ENCODE results near the gene B3GNT2. TPM values are rescaled to one million over a fixed set of nuclear protein-coding genes. Genes with fewer than 3 reads are reported as not detected.
A peak's percentile ranks its signal among the peaks of the same experiment; 100 is the strongest.

Gene B3GNT2
- total RNA-seq, 1 experiment from 2014 or later: 32.2 TPM

DNA sequence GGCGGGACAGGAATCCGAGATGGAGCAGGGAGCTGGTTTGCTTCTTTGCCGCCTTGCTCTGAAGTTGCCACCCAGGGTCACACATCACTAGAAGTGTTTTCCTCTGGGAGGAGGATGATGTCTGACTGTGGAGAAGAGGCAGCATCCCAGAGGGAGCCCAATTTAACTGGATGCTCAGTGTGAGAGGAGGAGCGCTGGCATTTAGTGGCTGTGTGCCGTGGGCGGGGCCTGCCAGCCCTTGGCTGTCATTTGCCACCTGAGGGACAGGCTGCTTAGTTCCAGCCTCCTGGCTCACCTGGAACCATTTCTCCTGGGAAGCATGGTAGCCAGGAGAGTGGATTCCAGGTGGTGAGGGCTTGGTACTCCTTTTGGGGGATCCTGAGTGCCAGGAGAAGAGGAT is 9.6 kb downstream of the B3GNT2 start:
- ChIA-PET CTCF (interaction anchor here (1.1 kb wide), 1 partner anchor 92 kb away, joined by 4 read pairs; no protein-coding TSS in a partner anchor), POLR2A (no interaction called here)
- Mint-ChIP-seq H3K4me3 (no peak overlapping the region), H3K9me3 (no peaks in the 10 kb centered on the region), H3K4me1 (peaks cover 84% of the 10 kb centered on the region), H3K27ac (no peak overlapping the region), H3K36me3 (no peaks in the 10 kb centered on the region), H3K27me3 (ENCODE audit: low read depth) (no peaks in the 10 kb centered on the region)
- ATAC-seq: peak; percentile 40
- DNase-seq (ENCODE audit: low spot score): no peak
- TF ChIP-seq, protein P1, sequence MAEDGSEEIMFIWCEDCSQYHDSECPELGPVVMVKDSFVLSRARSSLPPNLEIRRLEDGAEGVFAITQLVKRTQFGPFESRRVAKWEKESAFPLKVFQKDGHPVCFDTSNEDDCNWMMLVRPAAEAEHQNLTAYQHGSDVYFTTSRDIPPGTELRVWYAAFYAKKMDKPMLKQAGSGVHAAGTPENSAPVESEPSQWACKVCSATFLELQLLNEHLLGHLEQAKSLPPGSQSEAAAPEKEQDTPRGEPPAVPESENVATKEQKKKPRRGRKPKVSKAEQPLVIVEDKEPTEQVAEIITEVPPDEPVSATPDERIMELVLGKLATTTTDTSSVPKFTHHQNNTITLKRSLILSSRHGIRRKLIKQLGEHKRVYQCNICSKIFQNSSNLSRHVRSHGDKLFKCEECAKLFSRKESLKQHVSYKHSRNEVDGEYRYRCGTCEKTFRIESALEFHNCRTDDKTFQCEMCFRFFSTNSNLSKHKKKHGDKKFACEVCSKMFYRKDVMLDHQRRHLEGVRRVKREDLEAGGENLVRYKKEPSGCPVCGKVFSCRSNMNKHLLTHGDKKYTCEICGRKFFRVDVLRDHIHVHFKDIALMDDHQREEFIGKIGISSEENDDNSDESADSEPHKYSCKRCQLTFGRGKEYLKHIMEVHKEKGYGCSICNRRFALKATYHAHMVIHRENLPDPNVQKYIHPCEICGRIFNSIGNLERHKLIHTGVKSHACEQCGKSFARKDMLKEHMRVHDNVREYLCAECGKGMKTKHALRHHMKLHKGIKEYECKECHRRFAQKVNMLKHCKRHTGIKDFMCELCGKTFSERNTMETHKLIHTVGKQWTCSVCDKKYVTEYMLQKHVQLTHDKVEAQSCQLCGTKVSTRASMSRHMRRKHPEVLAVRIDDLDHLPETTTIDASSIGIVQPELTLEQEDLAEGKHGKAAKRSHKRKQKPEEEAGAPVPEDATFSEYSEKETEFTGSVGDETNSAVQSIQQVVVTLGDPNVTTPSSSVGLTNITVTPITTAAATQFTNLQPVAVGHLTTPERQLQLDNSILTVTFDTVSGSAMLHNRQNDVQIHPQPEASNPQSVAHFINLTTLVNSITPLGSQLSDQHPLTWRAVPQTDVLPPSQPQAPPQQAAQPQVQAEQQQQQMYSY (CRISPR knock-in tag; IDR thresholded peaks at IDR 0.05): peak; percentile 45
- TF ChIP-seq, protein P2, sequence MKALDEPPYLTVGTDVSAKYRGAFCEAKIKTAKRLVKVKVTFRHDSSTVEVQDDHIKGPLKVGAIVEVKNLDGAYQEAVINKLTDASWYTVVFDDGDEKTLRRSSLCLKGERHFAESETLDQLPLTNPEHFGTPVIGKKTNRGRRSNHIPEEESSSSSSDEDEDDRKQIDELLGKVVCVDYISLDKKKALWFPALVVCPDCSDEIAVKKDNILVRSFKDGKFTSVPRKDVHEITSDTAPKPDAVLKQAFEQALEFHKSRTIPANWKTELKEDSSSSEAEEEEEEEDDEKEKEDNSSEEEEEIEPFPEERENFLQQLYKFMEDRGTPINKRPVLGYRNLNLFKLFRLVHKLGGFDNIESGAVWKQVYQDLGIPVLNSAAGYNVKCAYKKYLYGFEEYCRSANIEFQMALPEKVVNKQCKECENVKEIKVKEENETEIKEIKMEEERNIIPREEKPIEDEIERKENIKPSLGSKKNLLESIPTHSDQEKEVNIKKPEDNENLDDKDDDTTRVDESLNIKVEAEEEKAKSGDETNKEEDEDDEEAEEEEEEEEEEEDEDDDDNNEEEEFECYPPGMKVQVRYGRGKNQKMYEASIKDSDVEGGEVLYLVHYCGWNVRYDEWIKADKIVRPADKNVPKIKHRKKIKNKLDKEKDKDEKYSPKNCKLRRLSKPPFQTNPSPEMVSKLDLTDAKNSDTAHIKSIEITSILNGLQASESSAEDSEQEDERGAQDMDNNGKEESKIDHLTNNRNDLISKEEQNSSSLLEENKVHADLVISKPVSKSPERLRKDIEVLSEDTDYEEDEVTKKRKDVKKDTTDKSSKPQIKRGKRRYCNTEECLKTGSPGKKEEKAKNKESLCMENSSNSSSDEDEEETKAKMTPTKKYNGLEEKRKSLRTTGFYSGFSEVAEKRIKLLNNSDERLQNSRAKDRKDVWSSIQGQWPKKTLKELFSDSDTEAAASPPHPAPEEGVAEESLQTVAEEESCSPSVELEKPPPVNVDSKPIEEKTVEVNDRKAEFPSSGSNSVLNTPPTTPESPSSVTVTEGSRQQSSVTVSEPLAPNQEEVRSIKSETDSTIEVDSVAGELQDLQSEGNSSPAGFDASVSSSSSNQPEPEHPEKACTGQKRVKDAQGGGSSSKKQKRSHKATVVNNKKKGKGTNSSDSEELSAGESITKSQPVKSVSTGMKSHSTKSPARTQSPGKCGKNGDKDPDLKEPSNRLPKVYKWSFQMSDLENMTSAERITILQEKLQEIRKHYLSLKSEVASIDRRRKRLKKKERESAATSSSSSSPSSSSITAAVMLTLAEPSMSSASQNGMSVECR (CRISPR knock-in tag; IDR thresholded peaks at IDR 0.05; ENCODE audit: borderline replicate concordance): peak; percentile 28; the same call in 1 of the 2 replicates
- TF ChIP-seq, protein P3, sequence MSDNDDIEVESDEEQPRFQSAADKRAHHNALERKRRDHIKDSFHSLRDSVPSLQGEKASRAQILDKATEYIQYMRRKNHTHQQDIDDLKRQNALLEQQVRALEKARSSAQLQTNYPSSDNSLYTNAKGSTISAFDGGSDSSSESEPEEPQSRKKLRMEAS (CRISPR knock-in tag; IDR thresholded peaks at IDR 0.05): no peak

DNA sequence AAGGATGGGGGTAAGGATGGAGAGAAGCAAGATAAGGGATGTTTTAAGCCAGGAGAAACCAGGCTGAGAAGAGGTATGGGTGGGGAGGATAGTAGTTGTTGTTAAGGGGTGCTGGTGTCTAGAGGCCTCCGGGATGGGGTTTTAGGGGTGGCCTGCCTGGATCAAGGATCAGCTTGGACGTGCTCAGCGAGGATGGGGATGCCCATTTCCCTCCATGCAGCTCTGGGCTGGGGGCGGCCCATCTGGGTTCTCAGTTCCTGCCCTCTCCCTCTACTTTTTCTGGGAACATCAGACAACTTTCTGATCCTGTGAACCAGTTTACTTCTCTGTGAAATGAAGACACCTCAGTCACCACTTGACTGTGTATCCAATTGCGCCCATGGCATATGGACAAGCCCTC is 10.1 kb downstream of the B3GNT2 start:
- DNase-seq (ENCODE audit: low spot score) (no peak), ATAC-seq (no peak)
- TF ChIP-seq, protein P3 (CRISPR knock-in tag; IDR thresholded peaks at IDR 0.05): no peak
- TF ChIP-seq CREB1 (CRISPR knock-in tag; IDR thresholded peaks at IDR 0.05) (no peak), OVOL2 (CRISPR knock-in tag; IDR thresholded peaks at IDR 0.05; ENCODE audit: borderline replicate concordance) (no peak), SOX15 (CRISPR knock-in tag; IDR thresholded peaks at IDR 0.05) (no peak)
- TF ChIP-seq, protein P4, sequence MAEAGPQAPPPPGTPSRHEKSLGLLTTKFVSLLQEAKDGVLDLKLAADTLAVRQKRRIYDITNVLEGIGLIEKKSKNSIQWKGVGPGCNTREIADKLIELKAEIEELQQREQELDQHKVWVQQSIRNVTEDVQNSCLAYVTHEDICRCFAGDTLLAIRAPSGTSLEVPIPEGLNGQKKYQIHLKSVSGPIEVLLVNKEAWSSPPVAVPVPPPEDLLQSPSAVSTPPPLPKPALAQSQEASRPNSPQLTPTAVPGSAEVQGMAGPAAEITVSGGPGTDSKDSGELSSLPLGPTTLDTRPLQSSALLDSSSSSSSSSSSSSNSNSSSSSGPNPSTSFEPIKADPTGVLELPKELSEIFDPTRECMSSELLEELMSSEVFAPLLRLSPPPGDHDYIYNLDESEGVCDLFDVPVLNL (CRISPR knock-in tag; IDR thresholded peaks at IDR 0.05; ENCODE audit: borderline replicate concordance, low read depth): no peak
- TF ChIP-seq, protein P5, sequence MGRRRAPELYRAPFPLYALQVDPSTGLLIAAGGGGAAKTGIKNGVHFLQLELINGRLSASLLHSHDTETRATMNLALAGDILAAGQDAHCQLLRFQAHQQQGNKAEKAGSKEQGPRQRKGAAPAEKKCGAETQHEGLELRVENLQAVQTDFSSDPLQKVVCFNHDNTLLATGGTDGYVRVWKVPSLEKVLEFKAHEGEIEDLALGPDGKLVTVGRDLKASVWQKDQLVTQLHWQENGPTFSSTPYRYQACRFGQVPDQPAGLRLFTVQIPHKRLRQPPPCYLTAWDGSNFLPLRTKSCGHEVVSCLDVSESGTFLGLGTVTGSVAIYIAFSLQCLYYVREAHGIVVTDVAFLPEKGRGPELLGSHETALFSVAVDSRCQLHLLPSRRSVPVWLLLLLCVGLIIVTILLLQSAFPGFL (CRISPR knock-in tag; IDR thresholded peaks at IDR 0.05; ENCODE audit: borderline replicate concordance): no peak
- TF ChIP-seq, protein P6, sequence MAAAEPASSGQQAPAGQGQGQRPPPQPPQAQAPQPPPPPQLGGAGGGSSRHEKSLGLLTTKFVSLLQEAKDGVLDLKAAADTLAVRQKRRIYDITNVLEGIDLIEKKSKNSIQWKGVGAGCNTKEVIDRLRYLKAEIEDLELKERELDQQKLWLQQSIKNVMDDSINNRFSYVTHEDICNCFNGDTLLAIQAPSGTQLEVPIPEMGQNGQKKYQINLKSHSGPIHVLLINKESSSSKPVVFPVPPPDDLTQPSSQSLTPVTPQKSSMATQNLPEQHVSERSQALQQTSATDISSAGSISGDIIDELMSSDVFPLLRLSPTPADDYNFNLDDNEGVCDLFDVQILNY (CRISPR knock-in tag; IDR thresholded peaks at IDR 0.05): no peak
- TF ChIP-seq, protein P7, sequence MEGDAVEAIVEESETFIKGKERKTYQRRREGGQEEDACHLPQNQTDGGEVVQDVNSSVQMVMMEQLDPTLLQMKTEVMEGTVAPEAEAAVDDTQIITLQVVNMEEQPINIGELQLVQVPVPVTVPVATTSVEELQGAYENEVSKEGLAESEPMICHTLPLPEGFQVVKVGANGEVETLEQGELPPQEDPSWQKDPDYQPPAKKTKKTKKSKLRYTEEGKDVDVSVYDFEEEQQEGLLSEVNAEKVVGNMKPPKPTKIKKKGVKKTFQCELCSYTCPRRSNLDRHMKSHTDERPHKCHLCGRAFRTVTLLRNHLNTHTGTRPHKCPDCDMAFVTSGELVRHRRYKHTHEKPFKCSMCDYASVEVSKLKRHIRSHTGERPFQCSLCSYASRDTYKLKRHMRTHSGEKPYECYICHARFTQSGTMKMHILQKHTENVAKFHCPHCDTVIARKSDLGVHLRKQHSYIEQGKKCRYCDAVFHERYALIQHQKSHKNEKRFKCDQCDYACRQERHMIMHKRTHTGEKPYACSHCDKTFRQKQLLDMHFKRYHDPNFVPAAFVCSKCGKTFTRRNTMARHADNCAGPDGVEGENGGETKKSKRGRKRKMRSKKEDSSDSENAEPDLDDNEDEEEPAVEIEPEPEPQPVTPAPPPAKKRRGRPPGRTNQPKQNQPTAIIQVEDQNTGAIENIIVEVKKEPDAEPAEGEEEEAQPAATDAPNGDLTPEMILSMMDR (IDR thresholded peaks at IDR 0.05): no peak
- TF ChIP-seq, protein P8, sequence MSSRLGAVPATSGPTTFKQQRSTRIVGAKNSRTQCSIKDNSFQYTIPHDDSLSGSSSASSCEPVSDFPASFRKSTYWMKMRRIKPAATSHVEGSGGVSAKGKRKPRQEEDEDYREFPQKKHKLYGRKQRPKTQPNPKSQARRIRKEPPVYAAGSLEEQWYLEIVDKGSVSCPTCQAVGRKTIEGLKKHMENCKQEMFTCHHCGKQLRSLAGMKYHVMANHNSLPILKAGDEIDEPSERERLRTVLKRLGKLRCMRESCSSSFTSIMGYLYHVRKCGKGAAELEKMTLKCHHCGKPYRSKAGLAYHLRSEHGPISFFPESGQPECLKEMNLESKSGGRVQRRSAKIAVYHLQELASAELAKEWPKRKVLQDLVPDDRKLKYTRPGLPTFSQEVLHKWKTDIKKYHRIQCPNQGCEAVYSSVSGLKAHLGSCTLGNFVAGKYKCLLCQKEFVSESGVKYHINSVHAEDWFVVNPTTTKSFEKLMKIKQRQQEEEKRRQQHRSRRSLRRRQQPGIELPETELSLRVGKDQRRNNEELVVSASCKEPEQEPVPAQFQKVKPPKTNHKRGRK (CRISPR knock-in tag; IDR thresholded peaks at IDR 0.05; ENCODE audit: borderline replicate concordance): no peak
- H3K27me3 Mint-ChIP-seq (ENCODE audit: low read depth): no peaks in the 10 kb centered on the region
- ChIA-PET POLR2A (no interaction called here), CTCF (interaction anchor here (1.1 kb wide), 1 partner anchor 91 kb away, joined by 4 read pairs; no protein-coding TSS in a partner anchor)
- no peaks in the 10 kb centered on the region for H3K36me3 Mint-ChIP-seq
- H3K27ac Mint-ChIP-seq: no peak overlapping the region
- H3K4me1 Mint-ChIP-seq: peaks cover 82% of the 10 kb centered on the region
- no peaks in the 10 kb centered on the region for H3K9me3 Mint-ChIP-seq
- H3K4me3 Mint-ChIP-seq: no peak overlapping the region

All from WTC11 (cell line).